Glomerular visceral epithelial cell (primary cell): ENCODE results near the gene SPDYE2B.
"Not testable (repeated sequence)": the region's sequence is repeated elsewhere in the genome, so short reads cannot be mapped to it uniquely, and the experiment has no call there.

Experiments used
- DNase-seq: peaks from one replicate; pipeline ENCODE4 v3.0.0-alpha.2; 2016; ENCODE audit errors: extremely low spot score

SPDYE2B gene

DNA sequence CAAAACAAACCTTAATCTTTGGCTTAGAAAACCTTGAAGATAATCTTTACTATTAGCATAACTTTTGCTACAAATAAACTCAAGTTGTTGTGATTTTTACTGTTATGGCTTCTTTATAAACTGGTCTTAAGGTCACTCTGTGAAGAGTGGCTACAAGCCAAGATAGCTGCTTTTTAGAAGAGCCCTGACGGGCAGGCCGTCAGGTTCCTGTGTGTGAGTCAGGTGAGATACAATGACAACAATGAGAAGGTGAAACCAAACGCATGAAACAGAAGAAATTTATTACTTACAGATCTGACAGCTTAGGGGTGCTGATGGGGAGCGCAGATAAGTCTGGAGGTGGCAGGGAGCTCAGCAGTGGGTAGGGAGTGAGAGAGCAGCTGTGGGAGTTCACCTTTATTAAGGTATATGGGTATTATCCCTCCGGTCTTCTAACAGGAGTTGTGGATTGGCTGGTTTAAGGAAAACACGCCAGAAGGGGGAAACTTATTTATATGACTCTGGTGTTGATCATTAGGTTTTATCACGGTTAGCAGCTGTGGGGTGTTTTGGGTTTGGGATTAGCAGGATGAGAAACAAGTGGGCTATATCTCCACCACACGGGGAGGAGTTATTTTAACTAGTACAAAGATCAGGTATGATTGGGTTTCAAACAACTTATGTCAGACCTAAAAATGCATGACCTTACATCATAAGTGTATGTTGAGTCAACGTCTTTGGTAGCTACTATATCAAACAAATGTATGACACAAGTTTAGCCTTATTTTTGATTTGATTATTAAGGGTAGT, 49.0 kb downstream of the SPDYE2B start:
- not testable (repeated sequence) for DNase-seq
